ENCODE measurements around the gene OLA1. TPM values are rescaled to one million over a fixed set of nuclear protein-coding genes. Genes with fewer than 3 reads are reported as not detected.

The OLA1 gene
- total RNA-seq, 1 experiment from 2014 or later = 109 TPM

DNA sequence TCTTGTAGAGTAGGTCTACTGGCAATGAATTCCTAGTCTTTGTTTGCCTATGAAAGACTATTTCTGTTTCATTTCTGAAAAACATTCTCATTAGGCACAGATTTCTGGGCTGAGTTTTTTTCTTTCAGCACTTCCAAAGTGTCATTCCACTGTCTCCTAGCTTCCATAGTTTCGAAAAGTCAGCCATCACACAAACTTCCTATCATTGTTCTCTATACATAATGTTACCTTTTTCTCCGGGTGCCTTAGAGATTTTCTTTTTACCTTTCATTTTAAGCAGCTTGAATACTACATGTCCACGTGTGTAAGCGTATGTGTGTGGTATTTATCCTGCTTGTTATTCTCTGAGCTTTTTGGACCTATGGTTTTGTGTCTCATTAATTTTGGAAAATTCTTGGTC lies 55.7 kb downstream of the OLA1 start:
- no peak overlapping the region for H3K4me3 Mint-ChIP-seq
- H3K27ac Mint-ChIP-seq = no peak overlapping the region
- ChIA-PET POLR2A (interaction anchor here (0.7 kb wide), 1 partner anchor 110 kb away, joined by 4 read pairs; no protein-coding TSS in a partner anchor), CTCF (interaction anchor here (1.1 kb wide), 1 partner anchor 133 kb away, joined by 3 read pairs; no protein-coding TSS in a partner anchor)
- H3K27me3 Mint-ChIP-seq (ENCODE audit: low read depth) = no peaks in the 10 kb centered on the region
- ATAC-seq = no peak
- TF ChIP-seq AR (CRISPR knock-in tag; IDR thresholded peaks at IDR 0.05) (no peak), FOXP1 (CRISPR knock-in tag; IDR thresholded peaks at IDR 0.05; ENCODE audit: borderline replicate concordance) (no peak), E2F4 (CRISPR knock-in tag; IDR thresholded peaks at IDR 0.05; ENCODE audit: borderline replicate concordance, low read depth) (no peak), CTCF (IDR thresholded peaks at IDR 0.05) (no peak), CREM (CRISPR knock-in tag; IDR thresholded peaks at IDR 0.05) (no peak), ZNF317 (CRISPR knock-in tag; IDR thresholded peaks at IDR 0.05; ENCODE audit: borderline replicate concordance, low read depth) (peak; percentile 94), NFATC4 (CRISPR knock-in tag; IDR thresholded peaks at IDR 0.05) (no peak)
- H3K4me1 Mint-ChIP-seq = peaks cover 12% of the 10 kb centered on the region
- H3K36me3 Mint-ChIP-seq = peaks cover 4% of the 10 kb centered on the region
- peaks cover 16% of the 10 kb centered on the region for H3K9me3 Mint-ChIP-seq
- DNase-seq (ENCODE audit: low spot score) = no peak

GRCh38 chr2:174191342-174192074 lies 56.8 kb downstream of the OLA1 start:
- CTCF ChIA-PET = interaction anchor here (0.8 kb wide), 1 partner anchor 57 kb away, joined by 4 read pairs; no protein-coding TSS in a partner anchor
- H3K27ac Mint-ChIP-seq = no peak overlapping the region
- H3K4me1 Mint-ChIP-seq = 0 out of 2 replicates have a peak, but pooled peaks cover 5% of the 10 kb centered on the region
- peaks cover 4% of the 10 kb centered on the region for H3K36me3 Mint-ChIP-seq
- ATAC-seq = no peak
- POLR2A ChIA-PET = no interaction called here
- 0 out of 2 replicates have a peak, but pooled peaks have one; percentile 29 for TF ChIP-seq ZNF121 (CRISPR knock-in tag; IDR thresholded peaks at IDR 0.05)
- no peak for TF ChIP-seq NFYB (CRISPR knock-in tag; conservative IDR thresholded peaks at IDR 0.05; ENCODE audit: low read depth)
- H3K9me3 Mint-ChIP-seq = peaks cover 16% of the 10 kb centered on the region
- no peak for DNase-seq (ENCODE audit: low spot score)
- H3K27me3 Mint-ChIP-seq (ENCODE audit: low read depth) = no peaks in the 10 kb centered on the region
- no peak overlapping the region for H3K4me3 Mint-ChIP-seq

DNA sequence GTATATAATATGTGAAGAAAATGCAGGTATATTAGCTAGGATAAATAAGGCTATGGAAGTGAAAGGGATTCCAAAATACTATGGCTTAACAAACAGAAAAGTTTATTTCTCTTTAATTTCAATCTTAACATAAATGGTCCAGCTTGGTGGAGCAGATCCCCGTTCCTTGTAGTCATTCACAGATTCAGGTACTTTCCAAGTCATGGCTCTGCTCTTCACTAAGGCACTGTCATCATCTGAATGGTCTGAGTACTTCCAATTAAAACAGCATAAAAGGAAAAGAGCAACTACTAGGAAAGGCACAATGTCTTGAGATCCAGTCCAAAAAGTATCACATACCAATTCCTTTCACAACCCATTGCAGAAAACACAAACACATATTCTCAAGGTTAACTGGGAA lies 63.4 kb downstream of the OLA1 start:
- Mint-ChIP-seq H3K4me1 (peaks cover 17% of the 10 kb centered on the region), H3K27me3 (ENCODE audit: low read depth) (no peaks in the 10 kb centered on the region), H3K9me3 (no peaks in the 10 kb centered on the region), H3K36me3 (no peaks in the 10 kb centered on the region), H3K4me3 (no peak overlapping the region), H3K27ac (no peak overlapping the region)
- no peak for ATAC-seq
- CTCF ChIA-PET = no interaction called here
- no peak for DNase-seq (ENCODE audit: low spot score)
- POLR2A ChIA-PET = no interaction called here
- no peak for TF ChIP-seq ZNF232 (CRISPR knock-in tag; IDR thresholded peaks at IDR 0.05)
- no peak for TF ChIP-seq NFE2L1 (CRISPR knock-in tag; IDR thresholded peaks at IDR 0.05)
- TF ChIP-seq CTCF (IDR thresholded peaks at IDR 0.05) = no peak
- TF ChIP-seq CBFB (CRISPR knock-in tag; IDR thresholded peaks at IDR 0.05; ENCODE audit: low read depth) = no peak
- no peak for TF ChIP-seq ATF6 (CRISPR knock-in tag; IDR thresholded peaks at IDR 0.05)
- TF ChIP-seq NFYB (CRISPR knock-in tag; conservative IDR thresholded peaks at IDR 0.05; ENCODE audit: low read depth) = no peak
- TF ChIP-seq TCF7 (CRISPR knock-in tag; IDR thresholded peaks at IDR 0.05; ENCODE audit: low read depth) = no peak
- TF ChIP-seq ZNF671 (CRISPR knock-in tag; IDR thresholded peaks at IDR 0.05) = no peak
- TF ChIP-seq ZBTB21 (CRISPR knock-in tag; IDR thresholded peaks at IDR 0.05; ENCODE audit: borderline replicate concordance) = no peak
- TF ChIP-seq GABPB1 (CRISPR knock-in tag; IDR thresholded peaks at IDR 0.05) = no peak
- TF ChIP-seq MLX (CRISPR knock-in tag; IDR thresholded peaks at IDR 0.05) = no peak
- TF ChIP-seq USF2 (CRISPR knock-in tag; IDR thresholded peaks at IDR 0.05) = no peak

Data from WTC11 (cell line).